ENCODE data around the gene CDK3. TPM values are rescaled to one million over a fixed set of nuclear protein-coding genes. Genes with fewer than 3 reads are reported as not detected.

CDK3 gene
- total RNA-seq, 2 experiments from 2014 or later: 7.5 to 8.2 TPM

- Mint-ChIP-seq H3K9me3 (no peaks in the 10 kb centered on the region), H3K36me3 (no peaks in the 10 kb centered on the region), H3K27me3 (no peaks in the 10 kb centered on the region), H3K4me3 (no peak overlapping the region), H3K4me1 (peaks cover 6% of the 10 kb centered on the region), H3K27ac (no peak overlapping the region)
- POLR2A ChIA-PET: no interaction called here
- ATAC-seq (ENCODE audit: low read depth) (no peak), DNase-seq (no peak)
These were observed 9.5 kb downstream of the CDK3 start for GRCh38 chr17:76009969-76010661.

- DNase-seq (no peak), ATAC-seq (ENCODE audit: low read depth) (no peak)
- POLR2A ChIA-PET: interaction anchor here (0.5 to 0.6 kb wide), 2 partner anchors 76 to 264 kb away, joined by 3 read pairs; no protein-coding TSS in a partner anchor
- Mint-ChIP-seq H3K27ac (no peak overlapping the region), H3K9me3 (no peaks in the 10 kb centered on the region), H3K4me3 (no peak overlapping the region), H3K27me3 (no peaks in the 10 kb centered on the region), H3K4me1 (peaks cover 2% of the 10 kb centered on the region), H3K36me3 (no peaks in the 10 kb centered on the region)
These were observed 11.3 kb downstream of the CDK3 start for GRCh38 chr17:76011951-76012350.

- DNase-seq (no peak), ATAC-seq (ENCODE audit: low read depth) (no peak)
- Mint-ChIP-seq H3K36me3 (no peaks in the 10 kb centered on the region), H3K4me1 (peaks cover 2% of the 10 kb centered on the region), H3K4me3 (no peak overlapping the region), H3K27ac (peak overlapping the region; percentile 20), H3K9me3 (no peaks in the 10 kb centered on the region), H3K27me3 (no peaks in the 10 kb centered on the region)
- POLR2A ChIA-PET: interaction anchor here (0.9 to 1.7 kb wide), 5 partner anchors 16 to 266 kb away, joined by 3 to 5 read pairs (median 3); partner anchors contain the start of gene EXOC7
These were observed 12.8 kb downstream of the CDK3 start for GRCh38 chr17:76013377-76013932.

- DNase-seq: peak; percentile 80
- Mint-ChIP-seq H3K36me3 (no peaks in the 10 kb centered on the region), H3K27me3 (no peaks in the 10 kb centered on the region), H3K4me1 (peaks cover 2% of the 10 kb centered on the region), H3K9me3 (no peaks in the 10 kb centered on the region), H3K4me3 (peak overlapping the region; percentile 36), H3K27ac (peak overlapping the region; percentile 20)
- POLR2A ChIA-PET: interaction anchor here (0.5 to 1.7 kb wide), 8 partner anchors 12 to 488 kb away, joined by 3 to 5 read pairs (median 4); no protein-coding TSS in a partner anchor
- peak; percentile 97 for ATAC-seq (ENCODE audit: low read depth)
These were observed 13.7 kb downstream of the CDK3 start for GRCh38 chr17:76014100-76014924.

GRCh38 chr17:76014925-76015261 is 14.2 kb downstream of the CDK3 start:
- POLR2A ChIA-PET: interaction anchor here (1.1 to 1.5 kb wide), 3 partner anchors 42 to 265 kb away, joined by 3 to 4 read pairs (median 4); no protein-coding TSS in a partner anchor
- H3K9me3 Mint-ChIP-seq: no peaks in the 10 kb centered on the region
- ATAC-seq (ENCODE audit: low read depth): no peak
- DNase-seq: no peak
- H3K4me3 Mint-ChIP-seq: no peak overlapping the region
- peaks cover 5% of the 10 kb centered on the region for H3K4me1 Mint-ChIP-seq
- H3K27ac Mint-ChIP-seq: no peak overlapping the region
- no peaks in the 10 kb centered on the region for H3K27me3 Mint-ChIP-seq
- no peaks in the 10 kb centered on the region for H3K36me3 Mint-ChIP-seq

- Mint-ChIP-seq H3K27ac (no peak overlapping the region), H3K4me3 (no peak overlapping the region), H3K9me3 (no peaks in the 10 kb centered on the region), H3K36me3 (no peaks in the 10 kb centered on the region), H3K27me3 (no peaks in the 10 kb centered on the region), H3K4me1 (peaks cover 5% of the 10 kb centered on the region)
- no peak for ATAC-seq (ENCODE audit: low read depth)
- DNase-seq: no peak
- POLR2A ChIA-PET: interaction anchor here (1.6 kb wide), 1 partner anchor 12 kb away, joined by 3 read pairs; no protein-coding TSS in a partner anchor
These were observed 17.1 kb downstream of the CDK3 start for GRCh38 chr17:76017481-76018339.

GRCh38 chr17:76018340-76018680 is 17.7 kb downstream of the CDK3 start:
- H3K36me3 Mint-ChIP-seq: no peaks in the 10 kb centered on the region
- no peak for DNase-seq
- no peak for ATAC-seq (ENCODE audit: low read depth)
- H3K27me3 Mint-ChIP-seq: no peaks in the 10 kb centered on the region
- POLR2A ChIA-PET: interaction anchor here (0.6 to 1.6 kb wide), 2 partner anchors 11 to 15 kb away, joined by 3 to 4 read pairs; no protein-coding TSS in a partner anchor
- peaks cover 5% of the 10 kb centered on the region for H3K4me1 Mint-ChIP-seq
- H3K4me3 Mint-ChIP-seq: no peak overlapping the region
- no peaks in the 10 kb centered on the region for H3K9me3 Mint-ChIP-seq
- H3K27ac Mint-ChIP-seq: no peak overlapping the region

GRCh38 chr17:76018801-76019200 is 18.1 kb downstream of the CDK3 start:
- H3K36me3 Mint-ChIP-seq: no peaks in the 10 kb centered on the region
- DNase-seq: no peak
- ATAC-seq (ENCODE audit: low read depth): no peak
- POLR2A ChIA-PET: interaction anchor here (0.6 to 1.6 kb wide), 2 partner anchors 10 to 15 kb away, joined by 3 to 4 read pairs; no protein-coding TSS in a partner anchor
- H3K4me3 Mint-ChIP-seq: no peak overlapping the region
- no peaks in the 10 kb centered on the region for H3K9me3 Mint-ChIP-seq
- no peaks in the 10 kb centered on the region for H3K27me3 Mint-ChIP-seq
- H3K27ac Mint-ChIP-seq: no peak overlapping the region
- peaks cover 5% of the 10 kb centered on the region for H3K4me1 Mint-ChIP-seq

- H3K36me3 Mint-ChIP-seq: no peaks in the 10 kb centered on the region
- no peaks in the 10 kb centered on the region for H3K9me3 Mint-ChIP-seq
- H3K4me1 Mint-ChIP-seq: peaks cover 4% of the 10 kb centered on the region
- POLR2A ChIA-PET: interaction anchor here (0.6 to 1.5 kb wide), 2 partner anchors 10 to 66 kb away, joined by 5 read pairs; no protein-coding TSS in a partner anchor
- no peak overlapping the region for H3K4me3 Mint-ChIP-seq
- peak overlapping the region; percentile 66 for H3K27ac Mint-ChIP-seq
- ATAC-seq (ENCODE audit: low read depth) (no peak), DNase-seq (no peak)
- H3K27me3 Mint-ChIP-seq: no peaks in the 10 kb centered on the region
These were observed 19.3 kb downstream of the CDK3 start for GRCh38 chr17:76019833-76020467.

- H3K27ac Mint-ChIP-seq: no peak overlapping the region
- POLR2A ChIA-PET: interaction anchor here (1.1 kb wide), 1 partner anchor 82 kb away, joined by 3 read pairs; the partner anchor contains the start of gene EXOC7
These were observed 21.6 kb downstream of the CDK3 start for GRCh38 chr17:76022285-76022684.

GRCh38 chr17:76022973-76023899 is 22.6 kb downstream of the CDK3 start:
- Mint-ChIP-seq H3K4me3 (no peak overlapping the region), H3K27me3 (no peaks in the 10 kb centered on the region), H3K4me1 (peaks cover 4% of the 10 kb centered on the region), H3K9me3 (no peaks in the 10 kb centered on the region), H3K36me3 (no peaks in the 10 kb centered on the region), H3K27ac (no peak overlapping the region)
- POLR2A ChIA-PET: no interaction called here
- DNase-seq (no peak), ATAC-seq (ENCODE audit: low read depth) (no peak)

More at GRCh38 chr17:76022285-76022684, 21.6 kb downstream of the CDK3 start:
- Mint-ChIP-seq H3K27me3 (no peaks in the 10 kb centered on the region), H3K36me3 (no peaks in the 10 kb centered on the region), H3K4me3 (no peak overlapping the region), H3K9me3 (no peaks in the 10 kb centered on the region), H3K4me1 (peaks cover 4% of the 10 kb centered on the region)
- DNase-seq (no peak), ATAC-seq (ENCODE audit: low read depth) (no peak)

Data from activated naive CD8-positive, alpha-beta T cell treated with anti-CD3 and anti-CD28 coated beads, Interleukin-2, amount 10 ng/mL, durations not matched to agents 7 days and 5 days (primary cell).